ENCODE measurements around the gene GRIK3. TPM values are rescaled to one million over a fixed set of nuclear protein-coding genes. Genes with fewer than 3 reads are reported as not detected.

Gene GRIK3
- total RNA-seq, 2 experiments from 2014 or later, result 16.3 to 55.0 TPM

DNA sequence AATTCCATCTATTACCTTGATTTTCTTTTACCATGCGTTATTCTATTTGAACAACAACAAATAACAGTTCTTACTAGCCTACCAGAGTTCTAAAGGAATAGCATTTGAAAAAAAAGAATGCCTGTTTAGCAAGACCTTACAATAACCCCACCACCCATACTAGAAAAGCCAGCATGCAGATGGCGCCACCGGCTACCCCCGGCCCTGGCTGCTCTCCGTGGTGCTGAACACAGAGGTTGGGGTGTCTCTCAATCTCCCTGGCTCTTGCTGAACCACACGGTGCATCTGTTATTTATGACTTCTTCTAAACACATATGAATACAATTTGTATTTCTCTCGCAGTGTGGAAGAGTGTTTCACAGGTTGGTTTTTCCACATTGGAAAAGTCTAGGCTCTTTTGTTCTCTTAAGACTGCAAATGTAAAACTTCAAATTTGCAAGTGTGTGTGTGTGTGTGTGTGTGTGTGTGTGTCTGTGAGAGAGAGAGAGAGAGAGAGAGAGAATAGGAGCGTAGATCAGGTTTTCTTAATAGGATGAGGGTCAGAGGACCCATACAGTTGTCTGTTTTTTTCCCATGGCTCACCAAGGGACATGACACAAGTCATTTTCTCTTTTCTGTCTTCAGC is 13.6 kb downstream of the GRIK3 start:
- Histone ChIP-seq H2AFZ (ENCODE audit: low read length) (no peak overlapping the region), H3K4me3 (ENCODE audit: low read depth, low read length, poor library complexity, severe bottlenecking) (no peak overlapping the region), H3K4me2 (ENCODE audit: low read length) (no peak overlapping the region), H3K27ac (ENCODE audit: low read depth, low read length, poor library complexity, severe bottlenecking) (no peak overlapping the region), H3K79me2 (ENCODE audit: insufficient read depth, low read depth, low read length) (peaks cover 13% of the 10 kb centered on the region; the same call in 1 of the 2 replicates), H3K36me3 (ENCODE audit: insufficient read depth, low read length) (peaks cover 33% of the 10 kb centered on the region), H3K4me1 (ENCODE audit: insufficient read depth, low read length, poor library complexity, severe bottlenecking) (peaks cover 28% of the 10 kb centered on the region), H3K9me2 (ENCODE audit: insufficient read depth, low read length) (no peaks in the 10 kb centered on the region), H4K20me1 (ENCODE audit: insufficient read depth, low read length) (no peaks in the 10 kb centered on the region), H3K9me3 (ENCODE audit: low read length) (0 out of 2 replicates have a peak, but pooled peaks cover 6% of the 10 kb centered on the region)
- no peak for TF ChIP-seq EZH2phosphoT487 (IDR thresholded peaks at IDR 0.05; ENCODE audit: borderline replicate concordance, low read depth, low read length)
- TF ChIP-seq, protein P1, sequence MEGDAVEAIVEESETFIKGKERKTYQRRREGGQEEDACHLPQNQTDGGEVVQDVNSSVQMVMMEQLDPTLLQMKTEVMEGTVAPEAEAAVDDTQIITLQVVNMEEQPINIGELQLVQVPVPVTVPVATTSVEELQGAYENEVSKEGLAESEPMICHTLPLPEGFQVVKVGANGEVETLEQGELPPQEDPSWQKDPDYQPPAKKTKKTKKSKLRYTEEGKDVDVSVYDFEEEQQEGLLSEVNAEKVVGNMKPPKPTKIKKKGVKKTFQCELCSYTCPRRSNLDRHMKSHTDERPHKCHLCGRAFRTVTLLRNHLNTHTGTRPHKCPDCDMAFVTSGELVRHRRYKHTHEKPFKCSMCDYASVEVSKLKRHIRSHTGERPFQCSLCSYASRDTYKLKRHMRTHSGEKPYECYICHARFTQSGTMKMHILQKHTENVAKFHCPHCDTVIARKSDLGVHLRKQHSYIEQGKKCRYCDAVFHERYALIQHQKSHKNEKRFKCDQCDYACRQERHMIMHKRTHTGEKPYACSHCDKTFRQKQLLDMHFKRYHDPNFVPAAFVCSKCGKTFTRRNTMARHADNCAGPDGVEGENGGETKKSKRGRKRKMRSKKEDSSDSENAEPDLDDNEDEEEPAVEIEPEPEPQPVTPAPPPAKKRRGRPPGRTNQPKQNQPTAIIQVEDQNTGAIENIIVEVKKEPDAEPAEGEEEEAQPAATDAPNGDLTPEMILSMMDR (conservative IDR thresholded peaks at IDR 0.05; ENCODE audit: low read length), result peak; percentile 68
- ChIA-PET POLR2A (no interaction called here), CTCF (ENCODE audit: unreplicated experiment) (no interaction called here)
- peak; percentile 64 for DNase-seq (ENCODE audit: low spot score)
- intact Hi-C loops (cut with micrococcal nuclease; ENCODE audit: unreplicated experiment), result no loop called here
- TSS peak; percentile 11 for BruUV-seq (replicated peaks)

DNA sequence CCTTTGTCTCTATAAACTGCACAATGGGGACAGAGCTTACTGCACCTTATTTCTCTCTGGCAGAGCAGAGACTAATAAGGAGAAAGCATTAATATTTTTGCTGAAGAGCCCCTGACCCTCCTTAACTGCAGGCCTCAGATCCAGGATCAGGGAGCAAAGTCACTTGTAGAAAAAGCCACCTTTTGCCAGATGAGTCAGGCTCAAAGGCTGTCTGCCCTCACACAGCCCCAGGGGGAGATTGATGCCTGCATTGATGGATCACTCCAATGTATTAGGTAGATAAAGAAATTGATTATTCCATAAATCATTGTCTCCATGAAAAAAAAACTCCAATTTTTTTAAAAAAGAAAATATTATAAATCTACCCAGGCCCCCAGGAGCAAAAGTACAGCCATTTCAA is 15.8 kb downstream of the GRIK3 start:
- no peaks in the 10 kb centered on the region for H4K20me1 ChIP-seq (ENCODE audit: insufficient read depth, low read length)
- H3K9me2 ChIP-seq (ENCODE audit: insufficient read depth, low read length), result no peaks in the 10 kb centered on the region
- H3K9me3 ChIP-seq (ENCODE audit: low read length), result 0 out of 2 replicates have a peak, but pooled peaks cover 6% of the 10 kb centered on the region
- no peak overlapping the region for H3K27ac ChIP-seq (ENCODE audit: low read depth, low read length, poor library complexity, severe bottlenecking)
- BruUV-seq (replicated peaks), result no TSS peak
- no peak for DNase-seq (ENCODE audit: low spot score)
- ChIA-PET POLR2A (no interaction called here), CTCF (ENCODE audit: unreplicated experiment) (no interaction called here)
- peaks cover 7% of the 10 kb centered on the region for H3K4me1 ChIP-seq (ENCODE audit: insufficient read depth, low read length, poor library complexity, severe bottlenecking)
- no peak for TF ChIP-seq EZH2phosphoT487 (IDR thresholded peaks at IDR 0.05; ENCODE audit: borderline replicate concordance, low read depth, low read length)
- TF ChIP-seq, protein P1 (conservative IDR thresholded peaks at IDR 0.05; ENCODE audit: low read length), result no peak
- intact Hi-C loops (cut with micrococcal nuclease; ENCODE audit: unreplicated experiment), result no loop called here
- H3K36me3 ChIP-seq (ENCODE audit: insufficient read depth, low read length), result peaks cover 47% of the 10 kb centered on the region
- H3K79me2 ChIP-seq (ENCODE audit: insufficient read depth, low read depth, low read length), result peaks cover 6% of the 10 kb centered on the region; the same call in 1 of the 2 replicates
- no peak overlapping the region for H3K4me2 ChIP-seq (ENCODE audit: low read length)
- H2AFZ ChIP-seq (ENCODE audit: low read length), result no peak overlapping the region
- no peak overlapping the region for H3K4me3 ChIP-seq (ENCODE audit: low read depth, low read length, poor library complexity, severe bottlenecking)

DNA sequence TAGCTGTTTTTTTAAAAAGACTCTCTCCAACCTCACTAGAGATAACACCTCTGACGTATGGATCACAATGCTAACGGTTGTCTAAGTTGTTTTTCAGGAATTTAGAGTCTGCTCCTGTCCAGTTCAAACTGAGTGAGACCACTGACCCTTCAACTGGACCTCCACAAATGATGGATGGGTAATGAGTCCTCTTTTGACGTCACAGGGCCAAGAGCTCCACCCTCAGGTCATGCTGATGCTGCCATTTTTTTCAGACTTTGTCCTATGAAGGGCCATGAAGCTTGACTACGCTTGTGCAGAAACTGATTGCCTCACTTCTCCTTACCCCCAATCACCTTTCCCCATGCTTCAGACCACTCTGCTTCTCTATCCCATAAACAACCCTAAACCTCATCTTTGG is 16.6 kb downstream of the GRIK3 start:
- H3K79me2 ChIP-seq (ENCODE audit: insufficient read depth, low read depth, low read length), result peaks cover 6% of the 10 kb centered on the region; the same call in 1 of the 2 replicates
- no TSS peak for BruUV-seq (replicated peaks)
- H3K4me1 ChIP-seq (ENCODE audit: insufficient read depth, low read length, poor library complexity, severe bottlenecking), result peaks cover 6% of the 10 kb centered on the region
- H3K36me3 ChIP-seq (ENCODE audit: insufficient read depth, low read length), result peaks cover 51% of the 10 kb centered on the region
- no peak overlapping the region for H2AFZ ChIP-seq (ENCODE audit: low read length)
- H3K27ac ChIP-seq (ENCODE audit: low read depth, low read length, poor library complexity, severe bottlenecking), result no peak overlapping the region
- H3K4me3 ChIP-seq (ENCODE audit: low read depth, low read length, poor library complexity, severe bottlenecking), result no peak overlapping the region
- ChIA-PET POLR2A (interaction anchor here (0.7 to 1.1 kb wide), 4 partner anchors 11 to 161 kb away, joined by 3 to 7 read pairs (median 4); no protein-coding TSS in a partner anchor), CTCF (ENCODE audit: unreplicated experiment) (interaction anchor here (0.5 to 1.1 kb wide), 3 partner anchors 154 to 416 kb away, joined by 3 to 5 read pairs (median 4); no protein-coding TSS in a partner anchor)
- no peaks in the 10 kb centered on the region for H4K20me1 ChIP-seq (ENCODE audit: insufficient read depth, low read length)
- no peak overlapping the region for H3K4me2 ChIP-seq (ENCODE audit: low read length)
- no peaks in the 10 kb centered on the region for H3K9me2 ChIP-seq (ENCODE audit: insufficient read depth, low read length)
- no peak for DNase-seq (ENCODE audit: low spot score)
- TF ChIP-seq, protein P1 (conservative IDR thresholded peaks at IDR 0.05; ENCODE audit: low read length), result peak; percentile 65
- TF ChIP-seq EZH2phosphoT487 (IDR thresholded peaks at IDR 0.05; ENCODE audit: borderline replicate concordance, low read depth, low read length), result no peak
- intact Hi-C loops (cut with micrococcal nuclease; ENCODE audit: unreplicated experiment), result no loop called here
- 0 out of 2 replicates have a peak, but pooled peaks cover 6% of the 10 kb centered on the region for H3K9me3 ChIP-seq (ENCODE audit: low read length)

All from OCI-LY7 (cell line).